ENCODE measurements around the gene CCDC15. TPM values are rescaled to one million over a fixed set of nuclear protein-coding genes. Genes with fewer than 3 reads are reported as not detected.
A peak's percentile ranks its signal among the peaks of the same experiment; 100 is the strongest.

Gene CCDC15
- total and polyA plus RNA-seq, 2 of the 4 experiments (the other 2 are of a cell fraction), result 1.1 to 2.0 TPM

DNA sequence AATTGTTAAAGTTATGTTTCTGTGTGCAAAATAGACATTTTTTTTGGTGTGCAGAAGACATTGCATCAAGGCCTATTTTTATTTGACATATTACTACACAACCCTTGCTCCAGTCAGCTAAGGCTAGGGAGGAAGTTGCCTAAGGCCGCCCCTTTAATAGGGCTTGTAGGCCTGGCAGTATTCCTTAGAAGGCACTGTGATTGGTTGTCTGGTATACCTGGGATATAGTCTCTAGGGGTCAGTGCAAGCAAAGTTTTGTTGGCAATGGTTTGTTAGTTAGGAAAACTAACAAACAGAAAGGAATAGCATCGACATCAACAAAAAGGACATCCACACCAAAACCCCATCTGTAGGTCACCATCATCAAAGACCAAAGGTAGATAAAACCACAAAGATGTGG lies 16.9 kb downstream of the CCDC15 start:
- Histone ChIP-seq H2AK9ac (replicated peaks; ENCODE audit: low read depth, low read length, poor library complexity) (no peak overlapping the region), H2BK120ac (ENCODE audit: low read depth, low read length) (no peak overlapping the region), H3K4me2 (ENCODE audit: low read depth, low read length) (no peak overlapping the region), H2AK5ac (ENCODE audit: low read depth, low read length) (no peak overlapping the region), H2BK15ac (ENCODE audit: low read depth, low read length) (no peak overlapping the region), H3K27ac (ENCODE audit: insufficient read depth, low read length) (no peak overlapping the region), H2BK20ac (ENCODE audit: low read depth, low read length) (no peak overlapping the region), H3K23ac (ENCODE audit: low read depth, low read length) (no peak overlapping the region), H4K8ac (ENCODE audit: low read depth in 2 of 2, low read length in 2 of 2) (no peak overlapping the region), H3K36me3 (ENCODE audit: control insufficient read depth, insufficient read depth, low read length) (no peaks in the 10 kb centered on the region), H3K4ac (ENCODE audit: low read depth, low read length) (no peak overlapping the region), H3K4me3 (ENCODE audit: insufficient read depth, low read depth, low read length) (no peak overlapping the region), H3K14ac (replicated peaks; ENCODE audit: low read depth, low read length) (no peak overlapping the region), H3K9me1 (ENCODE audit: insufficient read depth, low read length) (no peaks in the 10 kb centered on the region), H3K9ac (ENCODE audit: low read depth, low read length) (no peak overlapping the region), H3K56ac (ENCODE audit: extremely low read depth, insufficient read depth, low read length) (no peak overlapping the region), H3K18ac (ENCODE audit: low read depth, low read length) (no peak overlapping the region), H3K27me3 (ENCODE audit: control insufficient read depth, insufficient read depth, low read length) (no peaks in the 10 kb centered on the region), H4K91ac (ENCODE audit: insufficient read depth, low read depth, low read length) (no peak overlapping the region), H3K79me1 (ENCODE audit: low read depth in 1 of 2, low read length in 2 of 2) (no peaks in the 10 kb centered on the region), H2BK5ac (ENCODE audit: low read depth, low read length, poor library complexity, severe bottlenecking) (no peak overlapping the region), H3K9me3 (ENCODE audit: control insufficient read depth, insufficient read depth, low read length) (no peaks in the 10 kb centered on the region), H4K20me1 (ENCODE audit: insufficient read depth, low read length) (no peaks in the 10 kb centered on the region), H2AFZ (replicated peaks; ENCODE audit: low read length, poor library complexity) (no peak overlapping the region), H4K5ac (ENCODE audit: low read depth, low read length) (no peak overlapping the region), H3K4me1 (ENCODE audit: control insufficient read depth, insufficient read depth, low read length) (no peaks in the 10 kb centered on the region)
- TF ChIP-seq FOS (IDR thresholded peaks at IDR 0.05; ENCODE audit: low read depth, low read length) (no peak), RAD21 (IDR thresholded peaks at IDR 0.05; ENCODE audit: low read length) (peak; percentile 34; the same call in 1 of the 2 replicates)
- intact Hi-C loops (cut with micrococcal nuclease) (loop anchor here (2.0 kb wide), 1 partner anchor 170 kb away; no protein-coding TSS in a partner anchor), in situ Hi-C loops (cut with MboI; ENCODE audit: low sequenced_read_pairs) (loop anchor here (10.0 kb wide), 2 partner anchors 174 to 454 kb away; no protein-coding TSS in a partner anchor), dilution Hi-C loops (cut with HindIII; ENCODE audit: low sequenced_read_pairs, unreplicated experiment) (no loop called here)
- ATAC-seq (ENCODE audit: low read depth), result peak; percentile 69
- no CpG with 5 or more reads among the region's 2 CpGs for WGBS, 2 experiments (ENCODE audit: extremely low coverage in 2 of 2, insufficient read length in 1 of 2)
- peak; percentile 35 for DNase-seq
- BruUV-seq (replicated peaks), result no TSS peak
- ChIA-PET POLR2A (ENCODE audit: unreplicated experiment) (no interaction called here), CTCF (interaction anchor here (0.6 to 0.7 kb wide), 2 partner anchors 30 to 910 kb away, joined by 3 read pairs; no protein-coding TSS in a partner anchor)

All from IMR-90 (cell line).